ENCODE data around the gene IL20RA. TPM values are rescaled to one million over a fixed set of nuclear protein-coding genes. Genes with fewer than 3 reads are reported as not detected.
"Not testable (repeated sequence)": the region's sequence is repeated elsewhere in the genome, so short reads cannot be mapped to it uniquely, and the experiment has no call there.

IL20RA gene
- total RNA-seq, 4 donors from 2014 or later: 0.27 to 8.1 (median 2.6) TPM

DNA sequence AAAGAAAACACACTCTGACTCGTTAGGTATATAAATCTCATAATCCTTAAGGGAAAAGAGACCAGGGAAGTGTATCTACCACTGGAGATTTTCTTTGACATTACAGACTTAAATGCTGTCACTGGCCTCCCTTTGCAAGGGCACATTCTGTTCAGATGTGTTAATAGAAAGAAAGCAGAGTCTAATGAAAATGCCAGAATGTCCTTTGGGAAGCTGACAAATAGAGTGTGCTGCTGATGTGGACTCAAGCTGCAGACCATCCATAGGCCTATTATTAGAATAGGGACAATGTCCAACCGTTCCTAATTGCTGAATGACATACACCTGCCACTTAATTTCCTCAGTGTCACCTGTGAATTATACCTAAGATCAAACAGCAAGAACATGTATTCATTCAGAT, 81.5 kb downstream of the IL20RA start:
- Histone ChIP-seq H3K4me1 (peaks cover 0 to 7% of the 10 kb centered on the region in 2 donors), H3K4me3 (replicated peaks in 1 of 3) (no peak overlapping the region), H3K27me3 (no peaks in the 10 kb centered on the region), H3K36me3 (no peaks in the 10 kb centered on the region), H3K9me3 (no peaks in the 10 kb centered on the region), H3K27ac (no peak overlapping the region)
- 74 to 79% methylated on average over 2 of the region's 2 CpGs for WGBS, 2 donors
- DNase-seq: no peak
- TF ChIP-seq, protein P1, sequence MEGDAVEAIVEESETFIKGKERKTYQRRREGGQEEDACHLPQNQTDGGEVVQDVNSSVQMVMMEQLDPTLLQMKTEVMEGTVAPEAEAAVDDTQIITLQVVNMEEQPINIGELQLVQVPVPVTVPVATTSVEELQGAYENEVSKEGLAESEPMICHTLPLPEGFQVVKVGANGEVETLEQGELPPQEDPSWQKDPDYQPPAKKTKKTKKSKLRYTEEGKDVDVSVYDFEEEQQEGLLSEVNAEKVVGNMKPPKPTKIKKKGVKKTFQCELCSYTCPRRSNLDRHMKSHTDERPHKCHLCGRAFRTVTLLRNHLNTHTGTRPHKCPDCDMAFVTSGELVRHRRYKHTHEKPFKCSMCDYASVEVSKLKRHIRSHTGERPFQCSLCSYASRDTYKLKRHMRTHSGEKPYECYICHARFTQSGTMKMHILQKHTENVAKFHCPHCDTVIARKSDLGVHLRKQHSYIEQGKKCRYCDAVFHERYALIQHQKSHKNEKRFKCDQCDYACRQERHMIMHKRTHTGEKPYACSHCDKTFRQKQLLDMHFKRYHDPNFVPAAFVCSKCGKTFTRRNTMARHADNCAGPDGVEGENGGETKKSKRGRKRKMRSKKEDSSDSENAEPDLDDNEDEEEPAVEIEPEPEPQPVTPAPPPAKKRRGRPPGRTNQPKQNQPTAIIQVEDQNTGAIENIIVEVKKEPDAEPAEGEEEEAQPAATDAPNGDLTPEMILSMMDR (IDR thresholded peaks at IDR 0.05): no peak
- TF ChIP-seq POLR2A (IDR thresholded peaks at IDR 0.05): no peak
- intact Hi-C loops (cut with DNase I): no loop called here

GRCh38 chr6:136962661-136963060, 82.1 kb downstream of the IL20RA start:
- Histone ChIP-seq H3K9me3 (no peaks in the 10 kb centered on the region), H3K36me3 (no peaks in the 10 kb centered on the region), H3K27me3 (no peaks in the 10 kb centered on the region), H3K4me3 (replicated peaks in 1 of 3) (no peak overlapping the region), H3K27ac (no peak overlapping the region), H3K4me1 (peaks cover 0 to 7% of the 10 kb centered on the region in 2 donors)
- WGBS, 2 donors: 46 to 52% methylated on average over 4 of the region's 4 CpGs
- peak in 1 of 2 donors; percentile 11 for DNase-seq
- TF ChIP-seq, protein P1 (IDR thresholded peaks at IDR 0.05): no peak
- TF ChIP-seq POLR2A (IDR thresholded peaks at IDR 0.05): no peak
- intact Hi-C loops (cut with DNase I): no loop called here

DNA sequence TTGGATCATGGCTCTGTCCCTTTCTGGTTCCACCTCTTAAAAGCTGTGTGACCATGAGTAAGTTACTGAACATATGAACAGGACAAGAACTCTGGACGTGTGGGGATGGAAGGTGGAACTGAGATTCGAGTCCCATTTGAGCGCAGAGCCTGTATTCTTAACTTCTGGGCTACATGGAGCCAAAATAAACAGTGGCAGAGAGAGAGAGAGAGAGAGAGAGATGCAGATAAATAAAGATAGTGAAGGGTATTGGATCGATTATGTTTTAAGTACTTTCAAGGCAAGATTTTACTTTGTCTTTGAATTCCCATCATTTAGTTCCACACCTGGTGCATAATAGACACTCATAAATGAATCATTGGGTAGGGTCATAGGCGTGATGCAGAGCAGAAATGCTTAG, 82.9 kb downstream of the IL20RA start:
- Histone ChIP-seq H3K4me1 (peaks cover 0 to 7% of the 10 kb centered on the region in 2 donors), H3K9me3 (no peaks in the 10 kb centered on the region), H3K27ac (no peak overlapping the region), H3K27me3 (no peaks in the 10 kb centered on the region), H3K36me3 (no peaks in the 10 kb centered on the region), H3K4me3 (replicated peaks in 1 of 3) (no peak overlapping the region)
- TF ChIP-seq, protein P1 (IDR thresholded peaks at IDR 0.05): no peak
- TF ChIP-seq POLR2A (IDR thresholded peaks at IDR 0.05): no peak
- intact Hi-C loops (cut with DNase I): no loop called here
- DNase-seq: no peak
- WGBS, 2 donors: 79 to 84% methylated on average over 5 of the region's 5 CpGs

- TF ChIP-seq, protein P1 (IDR thresholded peaks at IDR 0.05): no peak
- no peak for TF ChIP-seq POLR2A (IDR thresholded peaks at IDR 0.05)
- H3K36me3 ChIP-seq: no peaks in the 10 kb centered on the region
- no peak for DNase-seq
- H3K27ac ChIP-seq: no peak overlapping the region
- intact Hi-C loops (cut with DNase I): no loop called here
- H3K4me1 ChIP-seq: peaks cover 0 to 7% of the 10 kb centered on the region in 2 donors
- WGBS, 2 donors: 86 to 87% methylated on average over 3 of the region's 3 CpGs
- H3K9me3 ChIP-seq: no peaks in the 10 kb centered on the region
- no peaks in the 10 kb centered on the region for H3K27me3 ChIP-seq
- H3K4me3 ChIP-seq (replicated peaks in 1 of 3): no peak overlapping the region
Measured at GRCh38 chr6:136960781-136961180, 84.0 kb downstream of the IL20RA start.

GRCh38 chr6:136959935-136960334, 84.8 kb downstream of the IL20RA start:
- DNase-seq; H3K27ac ChIP-seq; H3K4me1 ChIP-seq; H3K9me3 ChIP-seq; intact Hi-C loops (cut with DNase I); H3K4me3 ChIP-seq (replicated peaks in 1 of 3); H3K36me3 ChIP-seq; H3K27me3 ChIP-seq: not testable (repeated sequence)
- WGBS, 2 donors: 72 to 73% methylated on average over 6 of the region's 6 CpGs

DNA sequence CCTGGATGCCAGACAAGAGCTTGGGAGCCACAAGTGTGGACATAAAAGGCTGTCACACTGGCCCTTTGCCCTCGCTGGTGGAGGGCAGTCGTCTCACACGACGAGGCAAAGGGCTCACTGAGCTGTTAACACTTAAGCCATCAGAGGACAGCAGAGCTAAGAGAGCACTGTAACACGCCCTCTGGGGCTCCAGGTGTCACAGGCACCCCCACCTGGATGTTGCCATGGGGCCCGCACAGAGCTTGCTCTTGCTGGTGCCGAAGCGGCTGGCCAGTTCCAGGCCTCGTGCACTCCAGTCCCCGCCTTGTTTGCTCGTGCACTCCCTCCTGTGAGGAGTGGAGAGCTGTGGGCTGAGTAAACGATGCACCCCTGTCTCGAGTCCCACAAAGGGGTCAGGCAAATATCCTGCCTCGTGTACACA, 85.3 kb downstream of the IL20RA start:
- 24 to 31% methylated on average over 9 to 10 of the region's 14 CpGs for WGBS, 2 donors
- Histone ChIP-seq H3K4me3 (replicated peaks in 1 of 3) (no peak overlapping the region), H3K4me1 (peaks cover 0 to 7% of the 10 kb centered on the region in 2 donors), H3K27me3 (no peaks in the 10 kb centered on the region), H3K27ac (no peak overlapping the region), H3K36me3 (no peaks in the 10 kb centered on the region), H3K9me3 (no peaks in the 10 kb centered on the region)
- intact Hi-C loops (cut with DNase I): no loop called here
- TF ChIP-seq, protein P1 (IDR thresholded peaks at IDR 0.05): no peak
- no peak for TF ChIP-seq POLR2A (IDR thresholded peaks at IDR 0.05)
- peak; percentile 74 to 87 for DNase-seq

Measured in thyroid gland (tissue), 4 donors.